GM18520 (cell line): ENCODE results near the gene DGKG.

Experiments
- ATAC-seq: cut with Tn5 transposase; IDR thresholded peaks from one replicate; pipeline ENCODE4 v1.9.1; 2021; ENCODE audit not compliant: unreplicated experiment

The DGKG gene

DNA sequence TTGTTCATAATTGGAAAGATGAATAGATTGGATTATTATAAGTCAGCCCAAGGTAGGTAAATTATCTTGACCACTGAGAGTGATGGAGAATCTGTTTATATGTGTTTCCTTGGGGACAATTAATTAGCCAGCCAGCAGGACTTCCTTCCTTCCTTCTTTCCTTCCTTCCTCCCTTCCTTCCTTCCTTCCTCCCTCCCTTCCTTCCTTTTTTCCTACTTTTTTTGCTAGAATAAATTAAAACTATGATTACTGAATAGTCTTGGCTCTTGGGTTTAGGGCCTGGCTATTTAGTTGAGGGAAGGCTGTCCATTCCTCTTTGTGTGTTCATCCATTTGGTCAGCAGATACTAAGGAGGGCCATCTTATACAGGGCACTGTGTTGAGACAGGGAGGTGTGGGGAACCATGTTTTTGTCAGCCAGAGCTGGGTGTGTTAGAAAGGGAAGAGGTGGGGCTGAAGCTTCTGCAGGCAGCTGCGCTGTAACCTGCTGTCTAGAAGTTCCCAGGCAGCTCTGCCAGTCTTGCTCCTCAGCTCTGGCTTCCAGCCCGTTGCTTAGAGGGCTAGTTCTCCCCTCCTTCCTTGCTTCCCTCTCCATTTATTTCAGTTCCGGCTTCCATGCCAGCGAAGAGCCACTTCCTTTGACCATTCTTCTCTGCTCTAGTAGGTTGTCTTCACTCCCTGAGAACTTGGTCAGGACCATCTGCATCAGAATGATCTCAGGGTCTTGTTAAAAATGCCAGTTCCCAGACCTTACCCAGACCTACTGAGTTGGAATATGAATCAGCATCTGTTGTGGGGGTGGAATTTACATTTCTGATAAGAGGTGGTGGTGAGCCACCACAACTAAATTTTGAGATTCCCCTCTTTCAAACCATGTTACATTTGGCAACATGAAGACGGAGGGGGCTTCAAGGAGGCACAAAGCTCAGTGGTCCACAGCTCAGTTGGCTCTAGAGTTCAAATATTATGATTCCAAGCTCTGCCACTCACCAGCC lies 113.9 kb downstream of the DGKG start:
- no peak for ATAC-seq

- ATAC-seq, result no peak
Observed at GRCh38 chr3:186246941-186247340, 115.1 kb downstream of the DGKG start.

DNA sequence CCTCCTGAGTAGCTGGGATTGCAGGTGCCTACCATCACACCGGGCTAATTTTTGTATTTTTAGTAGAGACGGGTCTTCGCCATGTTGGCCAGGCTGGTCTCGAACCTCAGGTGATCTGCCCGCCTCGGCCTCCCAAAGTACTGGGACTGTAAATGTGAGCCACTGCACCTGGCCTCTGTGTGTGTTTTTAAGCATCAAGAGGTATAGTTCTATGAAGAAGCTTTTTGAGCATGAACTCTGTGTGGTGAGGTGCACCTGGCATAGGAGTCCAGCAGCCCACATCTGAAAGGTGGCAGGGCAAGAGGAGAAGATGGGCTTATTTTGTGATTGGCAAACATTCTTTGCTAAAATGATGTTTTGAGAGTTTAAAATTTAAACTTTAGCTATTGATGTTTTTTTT lies 118.0 kb downstream of the DGKG start:
- no peak for ATAC-seq

- ATAC-seq, result peak; percentile 80
Observed at GRCh38 chr3:186241910-186242821, 119.9 kb downstream of the DGKG start.

DNA sequence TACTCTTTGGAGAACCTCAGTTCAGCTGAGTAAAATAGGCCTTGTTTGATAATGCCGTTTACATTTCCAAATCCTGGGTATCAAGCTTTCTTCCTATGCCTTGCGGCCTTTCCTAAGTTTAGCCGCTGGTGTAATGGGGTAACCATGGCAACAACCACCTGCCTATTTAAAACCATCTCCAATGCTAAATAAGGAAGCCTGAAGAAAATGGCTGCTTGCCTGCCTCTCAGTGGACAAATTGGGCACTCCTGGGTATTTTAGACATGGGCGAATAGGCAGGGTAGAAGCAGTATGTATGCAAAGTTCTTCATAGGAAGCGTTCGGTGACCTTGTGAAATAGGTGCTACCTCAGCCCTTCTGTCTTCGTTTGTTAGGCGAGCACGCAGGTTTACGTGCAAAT lies 122.7 kb downstream of the DGKG start:
- ATAC-seq, result no peak

- no peak for ATAC-seq
Observed at GRCh38 chr3:186237915-186238314, 124.1 kb downstream of the DGKG start.

GRCh38 chr3:186236357-186237020 lies 125.5 kb downstream of the DGKG start:
- no peak for ATAC-seq

GRCh38 chr3:186235554-186235953 lies 126.5 kb downstream of the DGKG start:
- peak; percentile 78 for ATAC-seq

- ATAC-seq, result no peak
Observed at GRCh38 chr3:186234152-186234551, 127.9 kb downstream of the DGKG start.

DNA sequence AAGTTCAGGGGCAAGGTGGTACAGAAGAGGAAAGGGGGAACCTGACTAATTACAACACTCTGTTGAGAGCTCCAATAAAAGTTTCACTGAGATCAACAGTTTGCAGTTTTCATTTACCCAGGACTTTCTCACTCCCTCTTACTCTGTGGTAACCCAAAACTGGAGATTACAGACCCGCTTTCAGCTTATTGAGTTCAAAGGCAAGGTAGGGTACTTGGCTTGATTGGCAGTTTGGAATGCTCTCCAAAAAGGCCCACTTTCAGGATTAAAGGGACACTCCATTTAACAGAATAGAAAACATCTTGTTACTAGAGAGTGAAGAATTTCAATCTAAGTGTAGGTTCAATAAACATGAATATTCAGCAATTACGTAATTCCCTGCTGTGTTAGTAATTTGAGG lies 135.6 kb downstream of the DGKG start:
- no peak for ATAC-seq

DNA sequence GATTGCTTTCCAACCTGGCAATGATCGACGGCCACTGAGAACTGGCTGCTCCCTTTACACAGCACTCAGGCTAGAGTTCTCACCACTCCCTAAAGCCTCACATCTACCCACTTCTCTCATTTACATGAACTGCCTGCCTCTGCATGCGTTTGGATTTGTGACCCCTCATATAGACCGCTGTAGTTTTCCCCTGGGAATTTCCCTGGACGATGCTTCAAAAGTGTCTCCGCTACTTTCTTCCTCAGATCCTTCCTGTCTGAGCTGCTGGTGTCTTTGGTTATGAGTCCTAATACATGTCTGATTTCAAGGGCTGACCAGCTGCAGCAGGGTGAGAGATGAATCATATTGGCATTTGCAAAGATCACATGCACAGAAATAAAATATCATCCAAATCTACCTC lies 136.4 kb downstream of the DGKG start:
- no peak for ATAC-seq

DNA sequence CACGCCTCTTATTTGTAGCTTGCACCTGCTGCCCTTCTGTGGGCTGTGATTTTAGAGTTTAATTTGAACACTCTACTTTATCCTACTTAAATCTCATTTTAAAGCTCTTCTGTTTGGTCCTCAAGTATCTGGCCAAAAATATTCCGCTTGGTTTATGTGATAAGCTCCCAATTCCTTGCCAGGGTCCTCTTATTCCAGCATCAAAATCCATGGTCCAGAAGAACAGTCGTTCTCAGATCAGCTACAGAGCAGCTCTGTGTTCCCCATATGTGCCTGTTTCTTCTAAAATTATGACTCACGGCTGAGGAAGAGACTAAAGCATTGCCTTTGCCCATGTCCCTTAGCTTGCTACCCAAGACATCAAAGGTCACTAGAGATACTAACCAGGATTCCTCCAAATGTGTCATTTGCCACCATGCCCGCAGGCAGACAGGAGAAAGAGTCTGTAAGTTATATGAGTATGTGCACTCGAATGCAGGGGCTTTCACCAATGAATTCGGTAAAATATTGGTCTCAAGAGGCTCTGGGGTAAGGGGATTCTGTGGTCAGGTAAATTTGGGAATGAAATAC lies 137.9 kb downstream of the DGKG start:
- no peak for ATAC-seq

DNA sequence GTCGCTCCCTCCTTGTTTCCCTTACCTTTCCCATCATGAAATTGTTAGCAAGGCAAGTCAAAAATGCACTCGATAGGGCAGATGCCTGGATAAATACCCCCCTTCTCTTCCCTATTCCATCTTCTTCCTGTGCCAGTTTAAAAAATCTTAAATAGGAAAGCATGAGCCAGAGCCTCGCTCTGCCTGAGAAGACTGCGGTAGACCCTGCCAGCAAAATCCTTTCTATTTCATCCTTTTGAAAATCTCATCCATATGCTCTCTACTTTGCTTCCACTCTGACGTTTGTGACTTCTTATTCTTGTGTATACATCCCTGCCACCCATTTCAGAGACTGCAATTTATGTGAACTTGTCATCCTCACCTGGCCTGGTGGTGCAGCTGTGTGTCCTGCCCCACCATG lies 138.6 kb downstream of the DGKG start:
- ATAC-seq, result no peak

DNA sequence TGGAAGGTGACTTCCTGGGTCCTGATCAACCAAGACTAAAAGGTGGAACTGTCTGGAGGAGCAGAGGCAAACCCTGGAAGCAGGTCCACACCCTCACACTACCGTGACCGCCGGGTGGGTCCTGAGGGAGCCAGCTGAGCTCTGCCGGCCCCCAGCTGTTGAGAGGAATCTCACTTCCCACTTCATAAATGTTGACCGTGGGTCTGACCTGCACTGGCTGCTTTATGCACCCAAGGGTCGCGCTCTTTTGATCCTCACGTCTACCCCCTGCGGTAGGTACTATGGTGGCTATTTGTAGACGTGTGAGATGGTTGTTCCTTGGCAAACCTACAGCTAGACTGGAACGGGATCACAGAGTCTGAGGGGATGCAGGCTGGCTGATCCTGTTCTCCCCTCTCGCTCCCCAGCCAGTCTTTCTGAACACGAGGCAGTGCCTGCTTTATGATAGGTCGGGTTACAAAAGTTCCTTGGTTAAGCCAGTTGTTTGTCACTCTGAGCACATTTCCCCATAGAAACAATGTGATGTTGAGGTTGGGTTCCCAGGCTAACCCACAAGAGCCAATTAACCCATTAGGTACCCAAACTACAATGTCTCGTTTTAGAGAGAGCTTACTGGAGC lies 140.2 kb downstream of the DGKG start:
- ATAC-seq, result no peak

DNA sequence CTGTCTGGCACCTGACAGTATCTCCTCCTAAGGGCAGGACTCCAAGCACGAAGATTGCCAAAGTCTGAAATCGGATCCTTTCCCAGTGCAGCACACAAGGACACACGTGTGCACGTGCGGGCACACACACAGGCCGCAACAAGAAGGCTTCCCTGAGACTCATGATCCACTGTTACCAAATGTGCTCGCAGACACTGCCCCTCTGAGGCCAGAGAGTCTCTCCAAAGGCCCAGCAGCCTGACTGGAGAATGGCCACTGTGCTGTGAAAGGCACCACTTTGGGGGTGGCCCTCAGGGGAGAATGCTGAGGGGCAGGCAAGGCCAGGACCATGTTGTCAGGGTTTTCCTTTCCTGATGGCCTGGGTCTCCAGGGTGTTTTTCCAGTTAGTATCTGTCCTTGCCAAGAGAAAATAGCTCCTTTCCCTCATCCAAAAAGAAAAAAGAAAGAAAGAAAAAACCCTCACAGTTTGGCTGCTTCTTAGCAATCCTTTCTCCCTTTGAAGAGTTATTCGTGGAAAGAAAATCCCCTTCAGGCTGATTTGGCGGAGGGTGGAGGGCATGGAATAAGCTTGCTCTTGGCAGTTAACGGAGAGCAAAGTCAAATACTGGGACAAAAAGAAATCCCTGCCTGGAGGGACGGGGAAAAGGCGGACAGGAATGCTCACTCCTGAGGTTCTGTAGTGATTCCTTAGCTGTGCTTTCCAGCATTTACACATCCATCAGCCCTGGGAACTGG lies 141.0 kb downstream of the DGKG start:
- ATAC-seq, result no peak

DNA sequence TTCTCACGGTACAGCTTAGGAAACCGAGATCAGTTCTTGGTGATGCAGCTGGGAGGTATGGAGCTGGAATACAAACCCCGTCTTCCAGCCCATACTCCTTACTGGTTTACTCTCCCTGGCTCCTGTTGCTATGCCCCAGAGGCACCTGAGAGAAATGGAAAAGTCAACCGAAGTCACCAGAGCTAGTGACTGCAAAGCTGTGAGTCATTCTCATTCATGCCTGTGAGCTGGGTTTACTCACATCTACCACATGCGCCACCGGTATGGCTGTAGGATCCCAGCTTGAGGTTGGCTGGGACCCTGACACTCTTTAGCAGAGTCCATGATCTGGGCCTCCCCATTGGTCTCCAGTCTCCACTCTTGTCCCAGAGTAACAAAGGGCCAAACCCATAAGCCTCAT lies 141.7 kb downstream of the DGKG start:
- no peak for ATAC-seq

- ATAC-seq, result no peak
Observed at GRCh38 chr3:186219211-186219638, 142.8 kb downstream of the DGKG start.

DNA sequence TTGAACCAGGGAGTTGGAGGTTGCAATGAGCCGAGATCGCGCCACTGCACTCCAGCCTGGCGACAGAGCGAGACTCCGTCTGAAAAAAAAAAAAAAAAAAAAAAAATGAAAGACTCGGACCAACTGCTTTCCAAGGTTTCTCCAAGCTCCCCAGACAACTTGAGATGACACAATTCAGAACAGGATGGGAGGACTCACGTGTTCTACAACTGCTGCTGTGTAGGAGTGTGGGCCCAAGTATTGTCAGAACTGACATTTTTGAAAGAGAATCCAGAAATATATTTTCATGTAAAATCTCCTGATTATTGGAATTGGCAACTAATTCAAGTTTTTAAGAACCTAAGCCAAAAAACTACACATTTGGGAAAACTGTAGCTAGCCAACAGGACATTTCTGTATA lies 143.6 kb downstream of the DGKG start:
- no peak for ATAC-seq

DNA sequence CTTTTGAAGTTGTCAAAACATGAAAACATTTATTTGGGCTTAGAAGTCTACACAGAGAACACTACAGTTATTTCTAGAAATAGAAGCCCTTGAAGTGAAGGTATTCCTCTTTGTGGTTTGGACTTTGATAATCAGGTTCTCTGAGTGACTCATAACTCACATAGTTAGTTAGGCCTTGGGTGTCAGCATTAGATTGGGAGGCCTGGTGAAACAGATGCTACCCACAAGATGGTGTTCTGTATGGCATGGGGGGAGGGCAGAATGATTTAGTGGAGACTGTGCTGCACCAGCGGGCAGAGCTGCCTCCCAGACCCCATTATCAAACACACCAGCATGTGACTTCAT lies 144.2 kb downstream of the DGKG start:
- ATAC-seq, result peak; percentile 86
